Tibial nerve (tissue), 4 donors: ENCODE data around the gene CDKN2AIPNL.

ENCODE experiments used
- CTCF ChIP-seq, 5 experiments: fragments of 200-600 bp in 3 of 5; fragments of 450-650 bp in 2 of 5; sonication (generic) in 3 of 5; IDR thresholded peaks; one replicate each; pipeline ENCODE4 v1.5.1; 2016 to 2019; ENCODE audit warnings: antibody characterized with exemption in 5 of 5, mild to moderate bottlenecking in 3 of 5, moderate library complexity in 2 of 5
- EP300 ChIP-seq, 2 donors: sonication (generic); formaldehyde crosslinking; IDR thresholded peaks; one replicate each; pipeline ENCODE4 v1.6.1; 2017; ENCODE audit warnings: antibody characterized with exemption in 2 of 2, mild to moderate bottlenecking in 1 of 2

DNA sequence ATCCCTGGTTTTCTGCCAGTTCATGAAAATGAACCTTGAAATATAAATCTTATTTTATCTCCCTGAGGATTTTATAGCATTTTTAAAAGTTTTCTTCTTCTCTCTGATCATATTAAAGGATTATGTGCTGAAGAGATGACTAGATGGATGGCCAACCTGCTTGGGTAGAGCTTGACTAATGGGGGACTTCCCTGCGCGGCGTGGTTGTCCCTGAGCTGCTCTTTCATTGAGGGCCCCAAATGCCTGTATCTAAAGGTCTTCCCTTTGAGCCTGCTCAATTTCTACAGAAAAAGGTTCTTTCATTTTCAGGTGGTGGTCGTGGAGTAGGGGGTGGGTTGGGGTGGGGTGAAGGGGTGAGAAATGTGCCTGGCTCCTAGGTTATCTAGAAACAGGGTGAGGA, 20.5 kb upstream of the CDKN2AIPNL start:
- TF ChIP-seq CTCF (IDR thresholded peaks at IDR 0.05) (no peak), EP300 (IDR thresholded peaks at IDR 0.05) (no peak)
